HG02759 (cell line): ENCODE results near the gene AARSD1.
"Not testable (repeated sequence)": the region's sequence is repeated elsewhere in the genome, so short reads cannot be mapped to it uniquely, and the experiment has no call there.

Experiments
- ATAC-seq: cut with Tn5 transposase; IDR thresholded peaks from one replicate; pipeline ENCODE4 v1.9.1; 2021; ENCODE audit warnings: mild to moderate bottlenecking, moderate library complexity; ENCODE audit not compliant: unreplicated experiment

AARSD1 gene

DNA sequence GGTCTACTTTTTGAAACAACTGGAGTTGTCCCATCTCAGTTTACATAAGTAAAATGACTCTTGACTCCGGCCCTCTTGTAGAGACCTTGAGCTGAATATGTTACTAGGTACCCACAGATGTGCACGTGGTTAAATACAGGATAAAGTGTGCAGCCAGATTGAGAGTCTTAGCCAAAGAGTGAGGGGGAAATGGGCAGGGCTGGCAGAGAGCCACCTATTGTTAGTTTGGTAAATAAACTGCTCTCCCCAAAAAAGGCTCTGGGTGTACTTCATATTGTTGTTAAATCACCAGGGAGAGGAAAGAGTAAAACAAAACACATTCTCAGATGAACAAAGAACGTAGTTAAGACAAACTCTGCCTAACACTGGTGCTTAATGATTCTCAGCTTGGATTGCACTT, 43.3 kb downstream of the AARSD1 start:
- no peak for ATAC-seq

DNA sequence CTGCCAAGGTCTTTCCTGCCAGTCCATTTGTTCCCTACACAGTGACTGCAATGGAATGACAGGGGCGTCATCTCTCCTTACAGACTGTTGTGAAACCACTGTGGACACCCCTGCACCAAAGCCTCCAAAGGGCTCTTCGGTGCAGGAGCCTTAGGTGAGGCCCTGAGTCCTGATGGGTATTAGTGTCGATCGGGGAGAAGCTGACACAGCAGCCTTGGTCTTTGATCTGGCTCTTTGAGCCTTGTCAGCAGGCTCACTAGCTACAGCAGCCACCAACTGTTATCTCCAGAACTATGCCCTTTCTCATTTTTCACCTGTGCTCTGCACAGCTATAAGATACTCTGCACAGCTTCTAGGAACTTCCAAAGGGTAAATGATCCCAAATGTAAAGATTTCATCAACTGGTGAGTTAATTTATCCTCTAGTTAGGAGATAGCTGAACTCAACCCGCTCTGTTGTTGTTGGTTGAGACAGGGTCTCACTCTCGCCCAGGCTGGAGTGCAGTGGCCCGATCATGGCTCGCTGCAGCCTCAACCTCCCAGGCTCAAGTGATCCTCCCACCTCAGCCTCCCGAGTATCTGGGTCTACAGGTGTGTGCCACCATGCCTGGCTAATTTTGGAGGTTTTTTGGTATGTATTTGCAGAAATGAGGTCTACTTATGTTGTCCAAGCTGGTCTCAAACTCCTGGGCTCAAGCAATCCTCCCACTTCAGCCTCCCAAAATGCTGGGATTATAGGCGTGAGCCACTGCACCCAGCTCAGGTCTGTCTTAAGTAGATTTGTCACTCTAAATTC, 44.0 kb downstream of the AARSD1 start:
- ATAC-seq, result no peak

DNA sequence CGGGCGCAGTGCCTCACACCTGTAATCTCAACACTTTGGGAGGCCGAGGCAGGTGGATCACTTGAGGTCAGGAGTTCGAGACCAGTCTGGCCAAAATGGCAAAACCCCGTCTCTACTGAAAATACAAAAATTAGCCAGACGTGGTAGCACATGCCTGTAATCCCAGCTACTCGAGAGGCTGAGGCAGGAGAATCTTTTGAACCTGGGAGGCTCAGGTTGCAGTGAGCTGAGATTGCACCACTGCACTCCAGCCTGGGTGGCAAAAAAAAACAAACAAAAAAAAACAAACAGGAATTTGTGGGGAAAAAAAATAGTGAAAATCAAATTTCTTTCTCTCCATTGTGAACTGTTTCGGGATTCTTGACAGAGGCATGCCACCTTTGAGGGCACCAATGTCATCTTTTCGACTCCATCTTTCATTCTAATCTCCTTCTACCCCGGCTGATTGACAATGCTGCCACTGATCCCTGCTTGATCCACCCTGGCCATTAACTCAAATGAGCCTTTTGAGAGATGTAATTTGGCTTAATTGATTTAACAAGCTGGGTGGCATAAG, 44.7 kb downstream of the AARSD1 start:
- not testable (repeated sequence) for ATAC-seq

DNA sequence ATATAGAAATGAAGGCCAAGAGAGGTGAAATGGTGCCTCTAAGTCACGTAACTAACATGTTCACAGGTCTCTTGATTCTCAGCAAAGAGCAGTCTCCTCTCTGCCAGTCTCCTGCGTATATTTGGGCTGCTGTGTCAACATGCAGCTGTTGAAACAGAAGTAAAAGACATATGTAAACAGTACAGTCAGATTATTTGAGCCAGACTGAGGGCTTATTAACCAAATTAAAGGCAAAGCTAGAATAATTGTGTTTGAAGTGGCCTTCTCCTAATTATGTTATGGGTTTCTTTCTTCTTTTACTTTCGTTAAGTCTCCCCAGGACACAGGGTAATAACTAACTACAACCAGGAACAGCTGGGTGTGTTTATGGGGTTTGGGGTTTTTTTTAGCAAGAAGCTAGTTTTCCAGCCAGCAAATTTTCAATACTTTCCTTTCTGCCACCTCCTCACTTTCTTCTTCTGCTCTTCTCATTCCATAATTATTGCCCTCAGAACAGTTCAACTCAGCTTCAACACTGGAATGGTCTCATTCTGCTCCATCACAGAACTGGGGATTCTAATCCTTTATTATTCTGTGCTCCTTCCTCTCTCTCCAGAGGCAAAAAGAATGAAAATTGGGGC, 45.2 kb downstream of the AARSD1 start:
- ATAC-seq, result no peak

DNA sequence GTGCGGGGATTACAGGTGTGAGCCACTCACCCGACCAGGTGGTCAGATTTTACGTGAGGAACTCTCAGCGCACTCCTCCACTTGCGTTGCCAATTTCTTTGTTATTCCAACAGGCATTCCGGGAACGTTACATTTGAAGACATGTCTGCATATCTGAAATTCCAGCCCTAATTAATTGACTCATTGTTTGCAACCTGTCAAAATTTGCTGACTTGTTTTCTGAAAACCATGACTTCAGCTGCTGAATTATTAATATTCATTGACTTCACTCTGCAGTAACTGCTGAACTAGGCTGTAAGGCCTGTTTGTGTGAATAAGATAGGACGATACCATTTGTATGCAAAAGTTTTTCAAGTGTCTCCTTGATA, 47.0 kb downstream of the AARSD1 start:
- no peak for ATAC-seq

DNA sequence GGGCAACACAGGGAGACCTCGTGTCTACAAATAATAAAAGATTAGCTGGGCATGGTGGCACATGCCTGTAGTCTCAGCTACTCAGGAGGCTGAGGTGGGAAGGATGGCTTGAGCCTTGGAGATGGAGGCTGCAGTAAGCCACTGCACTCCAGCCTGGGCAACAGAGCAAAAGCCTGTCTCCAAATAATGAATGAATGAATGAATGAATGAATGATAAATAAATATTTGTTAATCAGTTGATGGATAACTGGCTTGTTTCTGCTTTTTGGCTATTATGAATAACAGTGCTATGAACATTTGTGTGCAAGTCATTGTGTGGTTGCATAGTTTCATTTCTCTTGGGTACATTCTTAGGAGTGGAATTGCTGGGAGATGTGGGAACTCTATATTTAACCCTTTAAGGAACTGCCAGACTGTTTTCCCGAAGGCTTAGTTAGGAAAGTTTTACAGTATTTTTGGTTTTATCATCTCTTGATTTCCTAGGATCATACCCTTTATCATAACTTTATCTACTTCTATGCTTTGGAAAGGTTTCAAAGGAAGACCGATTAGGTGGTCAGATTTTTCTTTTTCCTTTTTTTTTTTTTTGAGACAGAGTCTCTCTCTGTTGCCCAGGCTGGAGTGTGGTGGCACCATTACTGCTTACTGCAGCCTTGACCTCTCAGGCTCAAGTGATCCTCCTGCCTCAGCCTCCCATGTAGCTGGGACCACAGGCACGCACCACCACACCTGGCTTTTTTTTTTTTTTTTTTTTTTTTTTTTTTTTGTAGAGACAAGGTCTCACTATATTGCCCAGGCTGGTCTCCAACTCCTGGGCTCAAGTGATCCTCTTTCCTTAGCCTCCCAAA, 47.6 kb downstream of the AARSD1 start:
- not testable (repeated sequence) for ATAC-seq

DNA sequence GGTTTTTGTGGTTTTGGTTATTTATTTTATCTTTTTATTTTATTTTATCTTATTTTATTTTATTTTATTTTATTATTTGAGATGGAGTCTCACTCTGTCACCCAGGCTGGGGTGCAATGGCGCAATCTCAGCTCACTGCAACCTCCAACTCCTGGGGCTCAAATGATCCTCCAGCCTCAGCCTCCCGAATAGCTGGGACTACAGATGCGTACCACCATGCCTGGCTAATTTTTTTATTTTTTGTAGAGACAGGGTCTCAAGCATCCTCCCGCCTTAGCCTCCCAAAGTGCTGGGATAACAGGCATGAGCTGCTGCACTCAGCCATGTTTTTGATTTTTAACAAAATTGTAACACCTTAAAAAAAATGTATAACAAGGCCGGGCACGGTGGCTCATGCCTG, 49.0 kb downstream of the AARSD1 start:
- not testable (repeated sequence) for ATAC-seq

DNA sequence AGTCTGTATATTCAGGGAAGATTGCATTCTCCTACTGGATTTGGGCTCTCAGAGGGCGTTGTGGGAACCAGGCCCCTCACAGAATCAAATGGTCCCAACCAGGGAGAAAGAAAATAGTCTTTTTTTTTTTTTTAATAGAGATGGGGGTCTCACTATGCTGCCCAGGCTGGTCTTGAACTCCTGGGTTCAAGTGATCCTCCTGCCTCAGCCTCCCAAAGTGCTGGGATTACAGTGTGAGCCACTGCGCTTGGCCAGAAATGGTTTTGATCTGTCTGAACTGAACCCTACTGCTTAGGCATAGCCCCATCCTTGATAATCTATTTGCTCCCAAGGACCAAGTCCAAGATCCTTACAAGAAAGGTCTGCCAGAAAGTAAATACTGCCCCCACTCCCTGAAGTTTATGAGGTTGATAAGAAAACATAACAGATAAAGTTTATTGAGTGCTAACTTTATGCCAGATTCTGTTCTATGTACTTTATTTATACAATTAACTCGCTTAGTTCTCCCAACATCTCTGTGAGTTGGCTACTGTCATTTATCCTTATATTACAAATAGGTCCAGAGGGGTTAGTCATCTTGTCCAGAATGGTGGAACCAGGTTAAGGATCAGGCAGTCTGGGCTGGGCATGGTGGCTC, 50.2 kb downstream of the AARSD1 start:
- ATAC-seq, result no peak

DNA sequence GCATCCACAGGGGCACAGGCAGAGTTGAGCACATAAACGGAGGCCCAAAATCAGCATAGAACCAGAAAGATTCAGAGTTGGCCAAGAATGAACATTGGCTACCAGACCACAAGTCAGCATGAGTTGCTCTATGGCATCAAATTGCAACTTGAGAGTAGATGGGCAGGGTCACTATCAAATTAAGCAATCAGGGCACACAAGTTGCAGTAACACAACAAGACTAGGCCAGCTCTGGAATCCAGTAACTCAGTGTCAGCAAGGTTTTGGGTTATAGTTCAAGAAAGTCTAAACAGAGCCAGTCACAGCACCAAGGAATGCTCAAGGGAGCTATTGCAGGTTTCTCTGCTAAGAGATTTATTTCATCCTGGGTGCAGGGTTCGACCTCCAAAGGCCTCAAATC, 50.7 kb downstream of the AARSD1 start:
- no peak for ATAC-seq

DNA sequence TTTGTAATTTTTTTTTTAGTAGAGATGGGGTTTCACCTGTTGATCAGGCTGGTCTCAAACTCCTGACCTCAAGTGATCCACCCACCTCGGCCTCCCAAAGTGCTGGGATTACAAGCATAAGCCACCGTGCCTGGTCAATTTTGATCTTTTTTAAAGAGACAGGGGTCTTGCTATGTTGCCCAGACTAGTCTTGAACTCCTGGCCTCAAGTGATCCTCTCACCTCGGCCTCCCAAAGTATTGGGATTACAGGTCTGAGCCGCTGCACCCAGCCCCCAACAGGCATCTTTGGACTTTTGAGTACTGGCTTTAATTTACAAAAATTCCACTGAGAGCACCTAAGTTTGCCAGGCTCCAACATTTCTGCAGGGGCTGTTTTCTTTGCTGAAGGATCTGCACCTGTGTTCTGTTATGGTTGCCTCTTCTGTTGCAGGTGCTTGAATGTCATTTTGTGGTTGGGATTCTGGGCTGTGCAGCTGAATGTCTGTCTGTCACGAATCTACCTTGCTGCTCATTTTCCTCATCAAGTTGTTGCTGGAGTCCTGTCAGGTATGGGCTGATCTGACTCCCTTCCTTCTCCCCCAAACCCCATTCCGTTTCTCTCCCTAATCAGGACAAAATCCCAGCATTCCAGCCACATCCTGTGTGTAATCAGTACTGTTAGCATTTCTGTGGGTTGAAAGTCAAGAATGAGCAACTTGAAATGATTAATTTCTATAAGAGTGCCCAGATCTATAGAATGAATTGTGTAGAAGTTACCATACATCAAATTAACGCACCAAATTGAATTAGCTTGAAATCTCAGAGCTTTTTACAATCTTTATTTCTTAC, 55.2 kb downstream of the AARSD1 start:
- ATAC-seq, result no peak

DNA sequence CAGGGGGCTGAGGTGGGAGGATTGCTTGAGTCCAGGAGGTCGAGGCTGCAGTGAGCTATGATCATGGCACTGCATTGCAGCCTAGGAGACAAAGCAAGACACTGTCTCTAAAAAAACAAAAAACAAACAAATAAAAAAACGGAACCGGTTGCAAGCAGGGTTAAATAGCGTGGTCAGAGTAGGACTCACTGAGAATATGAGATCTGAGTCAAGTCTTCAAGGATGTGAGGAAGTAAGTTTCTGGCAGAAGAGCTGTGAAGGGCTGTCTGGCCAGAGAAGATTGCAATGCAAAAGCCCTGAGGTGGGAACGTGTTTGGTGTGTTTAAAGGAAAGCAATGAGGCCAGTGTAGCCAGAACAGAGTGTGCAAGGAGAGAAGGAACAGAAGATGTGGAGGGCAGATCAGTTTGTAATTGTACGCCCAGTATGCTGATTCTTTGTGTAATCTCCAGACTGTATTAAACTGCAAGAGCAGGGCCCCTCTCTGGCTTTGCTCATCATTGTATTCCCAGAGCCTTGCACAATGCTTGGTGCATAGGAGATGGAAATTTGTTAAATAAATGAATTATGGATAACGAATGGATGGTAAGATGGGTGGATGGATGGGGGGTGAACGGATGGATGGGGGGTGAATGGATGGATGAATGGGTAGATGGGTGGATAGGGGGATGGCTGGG, 57.3 kb downstream of the AARSD1 start:
- no peak for ATAC-seq

DNA sequence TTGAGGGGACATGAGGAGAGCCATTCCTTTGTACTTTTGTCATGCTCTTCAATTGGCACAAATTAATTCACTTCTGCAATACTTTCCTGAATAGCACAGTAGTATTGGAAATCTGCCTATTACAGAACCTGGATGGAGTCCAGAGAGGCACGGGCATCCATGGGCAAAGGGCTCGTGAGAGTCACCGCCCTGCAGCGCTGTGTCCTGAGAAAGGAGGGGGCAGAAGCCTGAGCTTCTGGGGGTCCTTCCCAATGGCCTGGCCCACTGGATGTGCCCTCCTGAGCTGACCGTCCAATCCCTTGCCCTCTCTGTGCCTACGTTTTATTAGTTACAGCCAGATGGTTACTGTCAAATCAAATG, 60.2 kb downstream of the AARSD1 start:
- no peak for ATAC-seq

DNA sequence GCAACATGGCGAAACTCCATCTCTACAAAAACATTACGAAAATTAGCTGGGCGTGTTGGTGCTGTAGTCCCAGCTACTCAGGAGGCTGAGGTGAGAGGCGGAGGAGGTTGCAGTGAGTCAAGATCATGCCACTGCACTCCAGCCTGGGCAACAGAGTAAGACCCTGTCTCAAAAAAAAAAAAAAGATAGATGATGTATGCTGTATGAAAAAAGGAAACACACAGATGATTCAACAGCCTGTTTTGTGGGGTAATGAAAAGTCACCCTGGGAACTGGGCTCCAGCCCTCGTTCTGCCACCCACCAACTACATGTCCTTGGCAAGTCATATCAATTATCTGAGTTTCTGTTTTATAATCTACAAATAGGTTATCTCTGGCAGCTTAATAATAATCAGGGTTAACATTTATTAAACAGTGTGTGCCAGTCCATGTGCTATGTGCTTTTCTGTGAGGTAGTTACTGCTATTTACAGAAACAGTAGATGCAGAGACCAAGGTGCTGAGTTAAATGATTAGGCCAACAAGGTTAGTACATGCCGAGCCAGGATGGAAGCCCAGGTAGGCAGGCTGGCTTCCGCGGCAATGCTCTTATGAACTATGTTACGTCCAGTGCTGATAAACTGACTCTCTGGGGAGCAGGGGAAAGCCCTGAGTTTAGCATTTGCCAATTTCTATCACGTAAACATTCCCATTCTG, 62.6 kb downstream of the AARSD1 start:
- no peak for ATAC-seq
